Stimulated activated CD4-positive, alpha-beta T cell treated with anti-CD3 and anti-CD28 coated beads, Interleukin-1b, Interleukin-23, amount 100 ng/mL, for 48 hours (primary cell): ENCODE data around the gene GDPD5.

Source experiments
- DNase-seq: peaks from one replicate; pipeline ENCODE4 v3.0.0-alpha.2; 2020

GDPD5 gene

GRCh38 chr11:75525433-75526191, at the start of gene GDPD5:
GDPD5 (minus strand) TSS chr11:75525941; CDS start chr11:75477735, 48,206 bp downstream.
- DNase-seq: peak; percentile 88

- DNase-seq: no peak
Measured at GRCh38 chr11:75574698-75575602, 49.2 kb upstream of the GDPD5 start.

- no peak for DNase-seq
Measured at GRCh38 chr11:75572744-75573143, 47.0 kb upstream of the GDPD5 start.

- no peak for DNase-seq
Measured at GRCh38 chr11:75571625-75572024, 45.9 kb upstream of the GDPD5 start.

- DNase-seq: no peak
Measured at GRCh38 chr11:75570559-75571139, 44.9 kb upstream of the GDPD5 start.

GRCh38 chr11:75568616-75569219, 43.0 kb upstream of the GDPD5 start:
- no peak for DNase-seq

GRCh38 chr11:75567971-75568370, 42.2 kb upstream of the GDPD5 start:
- DNase-seq: no peak

- DNase-seq: no peak
Measured at GRCh38 chr11:75566763-75567279, 41.1 kb upstream of the GDPD5 start.

- no peak for DNase-seq
Measured at GRCh38 chr11:75565916-75566762, 40.4 kb upstream of the GDPD5 start.

GRCh38 chr11:75565221-75565814, 39.6 kb upstream of the GDPD5 start:
- no peak for DNase-seq

- DNase-seq: no peak
Measured at GRCh38 chr11:75563978-75564552, 38.3 kb upstream of the GDPD5 start.

GRCh38 chr11:75563501-75563977, 37.8 kb upstream of the GDPD5 start:
- no peak for DNase-seq

- DNase-seq: no peak
Measured at GRCh38 chr11:75562836-75563484, 37.2 kb upstream of the GDPD5 start.

GRCh38 chr11:75562048-75562835, 36.5 kb upstream of the GDPD5 start, which contains the start of gene SERPINH1:
SERPINH1 (plus strand) TSS chr11:75562253; CDS start chr11:75566350, 4,097 bp downstream.
- peak; percentile 81 for DNase-seq

GRCh38 chr11:75561426-75562047, 35.8 kb upstream of the GDPD5 start:
- no peak for DNase-seq

GRCh38 chr11:75560644-75561043, 34.9 kb upstream of the GDPD5 start:
- no peak for DNase-seq

- DNase-seq: no peak
Measured at GRCh38 chr11:75558939-75559843, 33.5 kb upstream of the GDPD5 start.
